ENCODE data around the gene MYRF. TPM values are rescaled to one million over a fixed set of nuclear protein-coding genes. Genes with fewer than 3 reads are reported as not detected.

The MYRF gene
- total and polyA plus RNA-seq, 2 donors (not counting 1 experiment from before 2014, with no cell fraction given) = 0.27 to 0.34 TPM

DNA sequence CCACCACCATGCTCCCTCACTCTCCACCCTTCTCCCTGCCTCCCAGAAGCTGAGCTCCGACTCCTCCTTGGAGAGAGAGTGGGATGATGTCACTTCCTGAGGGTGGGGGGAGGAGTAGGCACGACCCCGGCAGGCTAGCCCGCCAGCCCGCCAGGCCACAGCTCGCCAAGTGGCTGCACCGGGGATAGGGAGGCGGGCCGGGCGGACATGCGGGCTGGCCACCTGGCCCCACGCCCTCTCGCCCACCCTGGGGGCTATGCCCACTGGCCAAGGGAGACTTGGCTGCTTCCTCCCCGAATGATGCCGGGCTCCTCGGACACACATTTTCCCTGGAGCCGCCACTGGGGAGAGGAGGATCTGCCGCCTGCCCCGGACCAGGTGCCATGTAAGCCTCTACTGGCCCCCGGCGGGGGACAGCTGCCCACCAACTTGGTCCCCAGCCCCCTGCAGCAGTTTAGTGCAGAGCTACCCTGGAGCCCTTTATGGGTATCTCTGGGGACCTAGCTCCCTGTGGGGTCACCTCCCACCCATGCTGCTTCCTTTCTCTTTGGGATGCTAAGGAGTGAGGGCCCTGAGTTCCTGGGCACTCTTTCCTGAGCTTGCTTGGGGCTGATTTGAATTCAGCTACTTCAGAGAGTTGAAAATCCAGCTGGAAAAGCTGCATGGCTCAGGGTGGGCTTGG, 33.7 kb upstream of the MYRF start:
- H3K27ac Mint-ChIP-seq = no peak overlapping the region
- 81% methylated on average over 20 of the region's 21 CpGs for WGBS (ENCODE audit: insufficient coverage)
- no peak for ATAC-seq (ENCODE audit: low read depth)

More for the DNA sequence above, 33.7 kb upstream of the MYRF start:
- Mint-ChIP-seq H3K4me1 (no peaks in the 10 kb centered on the region), H3K4me3 (no peak overlapping the region), H3K9me3 (ENCODE audit: insufficient read depth) (no peaks in the 10 kb centered on the region), H3K27me3 (peaks cover 6% of the 10 kb centered on the region)
- Histone ChIP-seq H3K4me1 (ENCODE audit: control insufficient read depth in 2 of 2, insufficient read depth in 2 of 2, low read length in 2 of 2) (no peaks in the 10 kb centered on the region), H3K27me3 (replicated peaks in 1 of 4; ENCODE audit: control extremely low read depth in 1 of 4, control insufficient read depth in 3 of 4, insufficient read depth in 4 of 4, low read length in 3 of 4) (no peaks in the 10 kb centered on the region), H3K36me3 (replicated peaks in 1 of 2; ENCODE audit: control extremely low read depth in 1 of 2, control insufficient read depth in 1 of 2, extremely low read depth in 1 of 2, insufficient read depth in 2 of 2, low read length in 1 of 2) (no peaks in the 10 kb centered on the region), H3K9me3 (ENCODE audit: control extremely low read depth in 1 of 3, control insufficient read depth in 2 of 3, insufficient read depth in 1 of 3, low read length in 2 of 3) (no peaks in the 10 kb centered on the region), H4K20me1 (ENCODE audit: control insufficient read depth, insufficient read depth, low read length, poor library complexity, severe bottlenecking) (no peaks in the 10 kb centered on the region), H2AFZ (ENCODE audit: insufficient read depth, low read depth, low read length, poor library complexity, severe bottlenecking) (no peak overlapping the region), H3K79me2 (ENCODE audit: control insufficient read depth, insufficient read depth, low read length) (no peaks in the 10 kb centered on the region), H3K4me3 (ENCODE audit: control extremely low read depth in 1 of 5, extremely low read depth in 1 of 5, insufficient read depth in 1 of 5, low read depth in 2 of 5, low read length in 4 of 5) (no peak overlapping the region), H3K9ac (ENCODE audit: low read length) (no peak overlapping the region), H3K27ac (ENCODE audit: low read length in 2 of 2) (no peak overlapping the region), H3K4me2 (replicated peaks; ENCODE audit: low read depth, low read length, poor library complexity, severe bottlenecking) (no peak overlapping the region)
- intact Hi-C loops (cut with micrococcal nuclease) = no loop called here
- CTCF ChIA-PET = interaction anchor here (1.1 to 1.2 kb wide), 2 partner anchors 14 to 79 kb away, joined by 3 to 4 read pairs; no protein-coding TSS in a partner anchor
- TF ChIP-seq CTCF (IDR thresholded peaks at IDR 0.05) = no peak
- no peak for TF ChIP-seq EZH2 (IDR thresholded peaks at IDR 0.05; ENCODE audit: borderline replicate concordance, insufficient read depth, low read depth, low read length, poor library complexity, severe bottlenecking)
- POLR2A ChIA-PET = interaction anchor here (0.7 kb wide), 1 partner anchor 145 kb away, joined by 5 read pairs; no protein-coding TSS in a partner anchor
- no peak for DNase-seq

All from B cell (primary cell).